Loucy (cell line): ENCODE measurements around the gene AKT1.

Experiments used
- EZH2phosphoT487 ChIP-seq: fragments of 200-600 bp; IDR thresholded peaks from 2 replicates; pipeline ENCODE4 v1.6.1; 2018; ENCODE audit warnings: antibody characterized with exemption, mild to moderate bottlenecking, moderate library complexity, borderline replicate concordance
- TF ChIP-seq, protein P1 (sequence below): fragments of 200-600 bp; sonication (generic); conservative IDR thresholded peaks from 2 replicates; pipeline ENCODE4 v1.5.1; 2014; ENCODE audit warnings: mild to moderate bottlenecking, antibody characterized with exemption, low read length

DNA sequence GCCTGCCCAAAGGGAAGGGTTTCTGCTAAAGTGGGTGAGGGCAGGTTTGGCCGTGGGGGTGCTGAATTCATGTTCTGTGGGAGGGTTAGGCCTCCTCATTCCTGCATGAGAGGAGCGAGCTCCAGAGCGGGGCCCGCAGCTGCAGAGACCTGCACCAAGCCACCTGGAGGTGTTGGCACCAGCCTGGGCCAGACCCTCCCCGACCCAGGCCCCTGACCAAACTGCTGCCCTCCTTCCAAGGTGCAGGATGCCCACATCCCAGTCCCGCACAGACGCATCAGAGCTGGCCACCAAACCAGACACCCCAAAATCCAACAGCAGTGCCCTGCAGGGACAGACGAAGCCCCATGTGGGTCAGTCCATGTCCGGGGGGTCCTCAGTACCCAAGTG lies 61.0 kb downstream of the AKT1 start:
- TF ChIP-seq, protein P1, sequence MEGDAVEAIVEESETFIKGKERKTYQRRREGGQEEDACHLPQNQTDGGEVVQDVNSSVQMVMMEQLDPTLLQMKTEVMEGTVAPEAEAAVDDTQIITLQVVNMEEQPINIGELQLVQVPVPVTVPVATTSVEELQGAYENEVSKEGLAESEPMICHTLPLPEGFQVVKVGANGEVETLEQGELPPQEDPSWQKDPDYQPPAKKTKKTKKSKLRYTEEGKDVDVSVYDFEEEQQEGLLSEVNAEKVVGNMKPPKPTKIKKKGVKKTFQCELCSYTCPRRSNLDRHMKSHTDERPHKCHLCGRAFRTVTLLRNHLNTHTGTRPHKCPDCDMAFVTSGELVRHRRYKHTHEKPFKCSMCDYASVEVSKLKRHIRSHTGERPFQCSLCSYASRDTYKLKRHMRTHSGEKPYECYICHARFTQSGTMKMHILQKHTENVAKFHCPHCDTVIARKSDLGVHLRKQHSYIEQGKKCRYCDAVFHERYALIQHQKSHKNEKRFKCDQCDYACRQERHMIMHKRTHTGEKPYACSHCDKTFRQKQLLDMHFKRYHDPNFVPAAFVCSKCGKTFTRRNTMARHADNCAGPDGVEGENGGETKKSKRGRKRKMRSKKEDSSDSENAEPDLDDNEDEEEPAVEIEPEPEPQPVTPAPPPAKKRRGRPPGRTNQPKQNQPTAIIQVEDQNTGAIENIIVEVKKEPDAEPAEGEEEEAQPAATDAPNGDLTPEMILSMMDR, result no peak
- no peak for TF ChIP-seq EZH2phosphoT487
